GM23338 (cell line): Measurements from ENCODE around the gene C14orf132. TPM values are rescaled to one million over a fixed set of nuclear protein-coding genes. Genes with fewer than 3 reads are reported as not detected.

Source experiments
- ATAC-seq: fragments of 200-7000 bp; cut with Tn5 transposase; 3 replicates; pipeline ENCODE4 v1.9.1; 2020
- DNase-seq: peaks from one replicate; pipeline ENCODE4 v3.0.0-alpha.2; 2015; ENCODE audit warnings: low spot score
- H2AFZ ChIP-seq: fragments of 200-600 bp; sonication (generic); 2 replicates; pipeline ENCODE4 v1.8.0; 2016; ENCODE audit warnings: antibody characterized with exemption, mild to moderate bottlenecking, moderate library complexity
- H3F3A ChIP-seq: fragments of 200-600 bp; sonication (generic); replicated peaks from 2 replicates; pipeline ENCODE4 v1.8.0; 2017; ENCODE audit warnings: antibody characterized with exemption, mixed run types, low read depth
- H3K27ac ChIP-seq: fragments of 200-600 bp; sonication (generic); 2 replicates; pipeline ENCODE4 v1.6.1; 2016; ENCODE audit warnings: low read depth
- H3K27me3 ChIP-seq: fragments of 200-600 bp; sonication (generic); 2 replicates; pipeline ENCODE4 v1.8.0; 2016; ENCODE audit warnings: mild to moderate bottlenecking, mixed run types, moderate library complexity; ENCODE audit not compliant: insufficient read depth
- H3K36me3 ChIP-seq: fragments of 200-600 bp; sonication (generic); 2 replicates; pipeline ENCODE4 v1.8.0; 2016; ENCODE audit warnings: mild to moderate bottlenecking; ENCODE audit not compliant: insufficient read depth
- H3K4me1 ChIP-seq: fragments of 200-600 bp; sonication (generic); 2 replicates; pipeline ENCODE4 v1.8.0; 2016; ENCODE audit warnings: mild to moderate bottlenecking, moderate library complexity; ENCODE audit not compliant: insufficient read depth
- H3K4me2 ChIP-seq: fragments of 200-600 bp; sonication (generic); 2 replicates; pipeline ENCODE4 v1.7.1; 2017; ENCODE audit warnings: mixed run types
- H3K4me3 ChIP-seq: fragments of 200-600 bp; sonication (generic); 2 replicates; pipeline ENCODE4 v1.6.1; 2016; ENCODE audit warnings: mixed run types
- H3K79me2 ChIP-seq: fragments of 200-600 bp; sonication (generic); replicated peaks from 2 replicates; pipeline ENCODE4 v1.8.0; 2017; ENCODE audit warnings: mild to moderate bottlenecking; ENCODE audit not compliant: insufficient read depth
- H3K9me2 ChIP-seq: fragments of 200-600 bp; sonication (generic); 2 replicates; pipeline ENCODE4 v1.8.0; 2017; ENCODE audit not compliant: insufficient read depth
- H4K20me1 ChIP-seq: fragments of 200-600 bp; sonication (generic); replicated peaks from 2 replicates; pipeline ENCODE4 v1.8.0; 2017; ENCODE audit warnings: mild to moderate bottlenecking; ENCODE audit not compliant: insufficient read depth
- H3K27ac Mint-ChIP-seq: 2 replicates; pipeline ENCODE4 v1.8.0; 2020; ENCODE audit warnings: inconsistent platforms, mild to moderate bottlenecking, moderate library complexity, mixed read lengths
- H3K27me3 Mint-ChIP-seq: 3 replicates; pipeline ENCODE4 v1.8.0; 2022; ENCODE audit warnings: low read depth, mild to moderate bottlenecking, moderate library complexity, mixed read lengths, inconsistent platforms; ENCODE audit not compliant: insufficient read depth, poor library complexity
- H3K36me3 Mint-ChIP-seq: 3 replicates; pipeline ENCODE4 v1.8.0; 2021; ENCODE audit warnings: low read depth, mild to moderate bottlenecking, inconsistent platforms, moderate library complexity, mixed read lengths
- H3K4me1 Mint-ChIP-seq: 3 replicates; pipeline ENCODE4 v1.8.0; 2020; ENCODE audit warnings: mild to moderate bottlenecking, inconsistent platforms, mixed read lengths
- H3K4me3 Mint-ChIP-seq: 3 replicates; pipeline ENCODE4 v1.8.0; 2021; ENCODE audit warnings: moderate library complexity, mild to moderate bottlenecking, inconsistent platforms, mixed read lengths
- H3K9me3 Mint-ChIP-seq: 3 replicates; pipeline ENCODE4 v1.8.0; 2020; ENCODE audit warnings: moderate library complexity, mild to moderate bottlenecking, inconsistent platforms, mixed read lengths
- CREB1 ChIP-seq: fragments of 250-450 bp; sonication (Bioruptor Pico); IDR thresholded peaks from 2 replicates; pipeline ENCODE4 v1.5.0; 2020; ENCODE audit warnings: low read depth, mild to moderate bottlenecking, moderate library complexity
- EZH2 ChIP-seq: fragments of 200-600 bp; sonication (generic); IDR thresholded peaks from one replicate; pipeline ENCODE4 v1.8.0; 2017; ENCODE audit warnings: antibody characterized with exemption, mild to moderate bottlenecking, low read depth; ENCODE audit not compliant: unreplicated experiment
- EZH2phosphoT487 ChIP-seq: fragments of 200-600 bp; sonication (generic); IDR thresholded peaks from one replicate; pipeline ENCODE4 v1.8.1; 2018; ENCODE audit warnings: antibody characterized with exemption; ENCODE audit not compliant: unreplicated experiment
- JUNB ChIP-seq: IDR thresholded peaks from one replicate; pipeline ENCODE4 v1.6.1; 2016; ENCODE audit warnings: antibody characterized with exemption; ENCODE audit not compliant: unreplicated experiment
- NANOG ChIP-seq: IDR thresholded peaks from 2 replicates; pipeline ENCODE4 v1.6.1; 2016; ENCODE audit warnings: antibody characterized with exemption, borderline replicate concordance
- POLR2AphosphoS5 ChIP-seq: IDR thresholded peaks from 2 replicates; pipeline ENCODE4 v1.6.1; 2016; ENCODE audit warnings: antibody characterized with exemption, low read depth
- STAT1 ChIP-seq: IDR thresholded peaks from one replicate; pipeline ENCODE4 v1.6.1; 2016; ENCODE audit warnings: antibody characterized with exemption; ENCODE audit not compliant: unreplicated experiment
- ZNF114 ChIP-seq: fragments of 250-450 bp; sonication (Bioruptor Pico); IDR thresholded peaks from 2 replicates; pipeline ENCODE4 v1.5.0; 2020; ENCODE audit warnings: mild to moderate bottlenecking, moderate library complexity
- polyA plus RNA-seq: library from polyadenylated mRNA; unstranded; fragments of >200 nt; fragmentation: Nextera tagmentation; extraction: Ambion mirVana; gene quantifications from 2 replicates; pipeline ENCODE4 v1.2.1, GENCODE V29; 2016
- total RNA-seq: library from RNA; depleted of rRNA; stranded (reverse); fragments of >200 nt; shearing (Covaris generic); gene quantifications from 2 replicates; pipeline ENCODE4 v1.2.3, GENCODE V29; 2014
- TF ChIP-seq, protein P1 (sequence below): fragments of 250-450 bp; sonication (Bioruptor Pico); IDR thresholded peaks from 2 replicates; pipeline ENCODE4 v1.5.0; 2020; ENCODE audit warnings: mild to moderate bottlenecking, moderate library complexity
- TF ChIP-seq, protein P2 (sequence below): IDR thresholded peaks from 2 replicates; pipeline ENCODE4 v1.6.1; 2016; ENCODE audit warnings: antibody characterized with exemption
- TF ChIP-seq, protein P3 (sequence below), 2 experiments: fragments of 200-600 bp in 1 of 2; sonication (generic) in 1 of 2; conservative IDR thresholded peaks; 2 replicates each; pipeline versions ENCODE4 v1.5.1 to v1.6.1; 2016 to 2017; ENCODE audit warnings: antibody characterized with exemption in 2 of 2, low read depth in 2 of 2, mild to moderate bottlenecking in 2 of 2, moderate library complexity in 1 of 2

Gene C14orf132
- total and polyA plus RNA-seq, 2 experiments from 2014 or later: 13.8 to 16.2 TPM

DNA sequence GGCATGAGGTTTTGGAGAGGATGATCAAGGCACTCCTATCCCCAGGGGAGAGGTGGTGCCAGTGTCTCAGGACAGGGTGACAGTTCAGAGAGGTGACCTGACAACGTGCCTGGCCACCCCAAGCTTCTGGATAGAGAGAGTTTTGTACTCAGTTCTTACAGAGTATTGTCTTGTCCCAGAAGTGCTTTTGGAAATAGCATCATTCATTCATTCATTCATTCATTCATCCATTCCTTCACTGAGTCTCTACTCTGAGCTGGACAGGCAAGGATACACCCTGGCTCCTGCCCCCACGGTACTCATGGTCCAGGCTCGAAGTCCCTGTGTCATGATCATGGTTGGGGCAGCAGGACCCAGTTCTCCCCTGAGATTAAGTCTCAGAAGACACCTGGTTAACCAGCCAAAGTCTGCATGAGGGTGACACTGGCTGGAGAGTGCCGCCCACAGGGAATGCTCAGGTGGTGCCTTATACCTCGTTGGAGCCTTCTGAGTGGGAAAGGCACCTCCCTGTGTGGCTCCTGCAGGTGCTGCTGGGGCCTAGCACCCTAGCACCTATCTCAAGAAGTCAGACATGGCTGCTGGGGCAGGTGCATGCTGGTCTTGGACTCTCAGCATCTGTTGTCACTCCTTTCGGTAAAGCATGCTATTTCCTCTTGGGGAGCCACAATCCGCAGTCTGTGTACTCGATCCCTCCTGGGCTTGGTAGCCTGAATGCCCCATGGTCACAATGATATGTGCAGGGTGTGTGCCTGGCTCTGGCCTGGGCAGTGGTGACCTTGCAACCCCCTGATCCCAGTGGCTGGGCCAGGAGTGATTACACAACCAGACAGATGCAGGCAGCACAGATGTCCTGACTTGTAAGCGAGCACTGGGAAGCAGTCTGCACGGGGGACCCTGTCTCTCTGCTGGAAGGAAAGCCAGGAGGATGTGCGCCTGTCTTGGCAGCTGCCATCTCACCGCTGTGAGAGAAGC, 57.8 kb downstream of the C14orf132 start (continued):
- TF ChIP-seq, protein P1, sequence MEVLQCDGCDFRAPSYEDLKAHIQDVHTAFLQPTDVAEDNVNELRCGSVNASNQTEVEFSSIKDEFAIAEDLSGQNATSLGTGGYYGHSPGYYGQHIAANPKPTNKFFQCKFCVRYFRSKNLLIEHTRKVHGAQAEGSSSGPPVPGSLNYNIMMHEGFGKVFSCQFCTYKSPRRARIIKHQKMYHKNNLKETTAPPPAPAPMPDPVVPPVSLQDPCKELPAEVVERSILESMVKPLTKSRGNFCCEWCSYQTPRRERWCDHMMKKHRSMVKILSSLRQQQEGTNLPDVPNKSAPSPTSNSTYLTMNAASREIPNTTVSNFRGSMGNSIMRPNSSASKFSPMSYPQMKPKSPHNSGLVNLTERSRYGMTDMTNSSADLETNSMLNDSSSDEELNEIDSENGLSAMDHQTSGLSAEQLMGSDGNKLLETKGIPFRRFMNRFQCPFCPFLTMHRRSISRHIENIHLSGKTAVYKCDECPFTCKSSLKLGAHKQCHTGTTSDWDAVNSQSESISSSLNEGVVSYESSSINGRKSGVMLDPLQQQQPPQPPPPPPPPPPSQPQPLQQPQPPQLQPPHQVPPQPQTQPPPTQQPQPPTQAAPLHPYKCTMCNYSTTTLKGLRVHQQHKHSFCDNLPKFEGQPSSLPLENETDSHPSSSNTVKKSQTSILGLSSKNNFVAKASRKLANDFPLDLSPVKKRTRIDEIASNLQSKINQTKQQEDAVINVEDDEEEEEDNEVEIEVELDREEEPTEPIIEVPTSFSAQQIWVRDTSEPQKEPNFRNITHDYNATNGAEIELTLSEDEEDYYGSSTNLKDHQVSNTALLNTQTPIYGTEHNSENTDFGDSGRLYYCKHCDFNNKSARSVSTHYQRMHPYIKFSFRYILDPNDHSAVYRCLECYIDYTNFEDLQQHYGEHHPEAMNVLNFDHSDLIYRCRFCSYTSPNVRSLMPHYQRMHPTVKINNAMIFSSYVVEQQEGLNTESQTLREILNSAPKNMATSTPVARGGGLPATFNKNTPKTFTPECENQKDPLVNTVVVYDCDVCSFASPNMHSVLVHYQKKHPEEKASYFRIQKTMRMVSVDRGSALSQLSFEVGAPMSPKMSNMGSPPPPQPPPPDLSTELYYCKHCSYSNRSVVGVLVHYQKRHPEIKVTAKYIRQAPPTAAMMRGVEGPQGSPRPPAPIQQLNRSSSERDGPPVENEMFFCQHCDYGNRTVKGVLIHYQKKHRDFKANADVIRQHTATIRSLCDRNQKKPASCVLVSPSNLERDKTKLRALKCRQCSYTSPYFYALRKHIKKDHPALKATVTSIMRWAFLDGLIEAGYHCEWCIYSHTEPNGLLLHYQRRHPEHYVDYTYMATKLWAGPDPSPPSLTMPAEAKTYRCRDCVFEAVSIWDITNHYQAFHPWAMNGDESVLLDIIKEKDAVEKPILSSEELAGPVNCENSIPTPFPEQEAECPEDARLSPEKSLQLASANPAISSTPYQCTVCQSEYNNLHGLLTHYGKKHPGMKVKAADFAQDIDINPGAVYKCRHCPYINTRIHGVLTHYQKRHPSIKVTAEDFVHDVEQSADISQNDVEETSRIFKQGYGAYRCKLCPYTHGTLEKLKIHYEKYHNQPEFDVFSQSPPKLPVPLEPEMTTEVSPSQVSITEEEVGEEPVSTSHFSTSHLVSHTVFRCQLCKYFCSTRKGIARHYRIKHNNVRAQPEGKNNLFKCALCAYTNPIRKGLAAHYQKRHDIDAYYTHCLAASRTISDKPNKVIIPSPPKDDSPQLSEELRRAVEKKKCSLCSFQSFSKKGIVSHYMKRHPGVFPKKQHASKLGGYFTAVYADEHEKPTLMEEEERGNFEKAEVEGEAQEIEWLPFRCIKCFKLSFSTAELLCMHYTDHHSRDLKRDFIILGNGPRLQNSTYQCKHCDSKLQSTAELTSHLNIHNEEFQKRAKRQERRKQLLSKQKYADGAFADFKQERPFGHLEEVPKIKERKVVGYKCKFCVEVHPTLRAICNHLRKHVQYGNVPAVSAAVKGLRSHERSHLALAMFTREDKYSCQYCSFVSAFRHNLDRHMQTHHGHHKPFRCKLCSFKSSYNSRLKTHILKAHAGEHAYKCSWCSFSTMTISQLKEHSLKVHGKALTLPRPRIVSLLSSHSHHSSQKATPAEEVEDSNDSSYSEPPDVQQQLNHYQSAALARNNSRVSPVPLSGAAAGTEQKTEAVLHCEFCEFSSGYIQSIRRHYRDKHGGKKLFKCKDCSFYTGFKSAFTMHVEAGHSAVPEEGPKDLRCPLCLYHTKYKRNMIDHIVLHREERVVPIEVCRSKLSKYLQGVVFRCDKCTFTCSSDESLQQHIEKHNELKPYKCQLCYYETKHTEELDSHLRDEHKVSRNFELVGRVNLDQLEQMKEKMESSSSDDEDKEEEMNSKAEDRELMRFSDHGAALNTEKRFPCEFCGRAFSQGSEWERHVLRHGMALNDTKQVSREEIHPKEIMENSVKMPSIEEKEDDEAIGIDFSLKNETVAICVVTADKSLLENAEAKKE: no peak
- no peak for TF ChIP-seq EZH2
- TF ChIP-seq STAT1: no peak
- no peak for TF ChIP-seq CREB1 (CRISPR knock-in tag)
- TF ChIP-seq NANOG: no peak
- TF ChIP-seq POLR2AphosphoS5: no peak
- TF ChIP-seq EZH2phosphoT487: no peak

DNA sequence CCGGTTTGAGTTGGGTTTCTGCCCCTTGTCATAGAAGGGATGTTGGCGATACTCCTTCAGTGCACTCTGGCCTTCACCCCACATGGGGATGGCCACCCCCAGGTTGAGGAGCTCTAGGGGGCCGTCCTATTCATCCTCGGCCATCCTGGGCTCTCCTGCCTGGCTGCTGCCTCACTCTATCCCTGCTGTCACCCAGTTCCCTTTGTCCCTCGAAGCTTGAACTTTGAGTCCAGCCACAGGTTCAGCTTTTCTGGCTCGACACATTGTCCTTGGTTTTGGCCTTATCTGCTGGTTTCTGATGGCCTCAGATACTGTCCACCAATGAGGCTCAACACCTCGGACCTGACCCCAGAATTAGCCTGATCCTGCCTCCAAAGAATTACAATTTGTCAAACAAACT, 58.6 kb downstream of the C14orf132 start:
- no peaks in the 10 kb centered on the region for H4K20me1 ChIP-seq
- no peak overlapping the region for H3K4me2 ChIP-seq
- no peak overlapping the region for H2AFZ ChIP-seq
- no peaks in the 10 kb centered on the region for H3K9me3 Mint-ChIP-seq
- no peaks in the 10 kb centered on the region for H3K36me3 Mint-ChIP-seq
- no peaks in the 10 kb centered on the region for H3K79me2 ChIP-seq
- no peaks in the 10 kb centered on the region for H3F3A ChIP-seq
- H3K9me2 ChIP-seq: no peaks in the 10 kb centered on the region
- H3K4me1 Mint-ChIP-seq: peaks cover 20% of the 10 kb centered on the region
- H3K27ac Mint-ChIP-seq: no peak overlapping the region
- peaks cover 14% of the 10 kb centered on the region; the same call in 1 of the 2 replicates for H3K4me1 ChIP-seq
- DNase-seq (no peak), ATAC-seq (no peak)
- H3K4me3 Mint-ChIP-seq: no peak overlapping the region
- no peaks in the 10 kb centered on the region for H3K36me3 ChIP-seq
- H3K4me3 ChIP-seq: no peak overlapping the region
- no peaks in the 10 kb centered on the region for H3K27me3 ChIP-seq
- peaks cover 11% of the 10 kb centered on the region for H3K27me3 Mint-ChIP-seq
- H3K27ac ChIP-seq: no peak overlapping the region
- no peak for TF ChIP-seq NANOG
- TF ChIP-seq ZNF114: no peak
- no peak for TF ChIP-seq POLR2AphosphoS5
- no peak for TF ChIP-seq EZH2
- TF ChIP-seq STAT1: no peak
- TF ChIP-seq, protein P2, sequence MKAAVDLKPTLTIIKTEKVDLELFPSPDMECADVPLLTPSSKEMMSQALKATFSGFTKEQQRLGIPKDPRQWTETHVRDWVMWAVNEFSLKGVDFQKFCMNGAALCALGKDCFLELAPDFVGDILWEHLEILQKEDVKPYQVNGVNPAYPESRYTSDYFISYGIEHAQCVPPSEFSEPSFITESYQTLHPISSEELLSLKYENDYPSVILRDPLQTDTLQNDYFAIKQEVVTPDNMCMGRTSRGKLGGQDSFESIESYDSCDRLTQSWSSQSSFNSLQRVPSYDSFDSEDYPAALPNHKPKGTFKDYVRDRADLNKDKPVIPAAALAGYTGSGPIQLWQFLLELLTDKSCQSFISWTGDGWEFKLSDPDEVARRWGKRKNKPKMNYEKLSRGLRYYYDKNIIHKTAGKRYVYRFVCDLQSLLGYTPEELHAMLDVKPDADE: no peak
- TF ChIP-seq, protein P3, sequence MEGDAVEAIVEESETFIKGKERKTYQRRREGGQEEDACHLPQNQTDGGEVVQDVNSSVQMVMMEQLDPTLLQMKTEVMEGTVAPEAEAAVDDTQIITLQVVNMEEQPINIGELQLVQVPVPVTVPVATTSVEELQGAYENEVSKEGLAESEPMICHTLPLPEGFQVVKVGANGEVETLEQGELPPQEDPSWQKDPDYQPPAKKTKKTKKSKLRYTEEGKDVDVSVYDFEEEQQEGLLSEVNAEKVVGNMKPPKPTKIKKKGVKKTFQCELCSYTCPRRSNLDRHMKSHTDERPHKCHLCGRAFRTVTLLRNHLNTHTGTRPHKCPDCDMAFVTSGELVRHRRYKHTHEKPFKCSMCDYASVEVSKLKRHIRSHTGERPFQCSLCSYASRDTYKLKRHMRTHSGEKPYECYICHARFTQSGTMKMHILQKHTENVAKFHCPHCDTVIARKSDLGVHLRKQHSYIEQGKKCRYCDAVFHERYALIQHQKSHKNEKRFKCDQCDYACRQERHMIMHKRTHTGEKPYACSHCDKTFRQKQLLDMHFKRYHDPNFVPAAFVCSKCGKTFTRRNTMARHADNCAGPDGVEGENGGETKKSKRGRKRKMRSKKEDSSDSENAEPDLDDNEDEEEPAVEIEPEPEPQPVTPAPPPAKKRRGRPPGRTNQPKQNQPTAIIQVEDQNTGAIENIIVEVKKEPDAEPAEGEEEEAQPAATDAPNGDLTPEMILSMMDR (conservative IDR thresholded peaks at IDR 0.05; ENCODE audit: low read depth in 2 of 2): no peak
- no peak for TF ChIP-seq JUNB
